Astrocyte of the spinal cord (primary cell): ENCODE results near the gene GDF10.

Experiments used
- DNase-seq: peaks from one replicate; pipeline ENCODE4 v3.0.0; 2011; ENCODE audit warnings: low read depth, low spot score
- H3K4me3 ChIP-seq: 2 replicates; pipeline ENCODE4 v1.5.1; 2011; ENCODE audit warnings: low read depth, mild to moderate bottlenecking, low read length, moderate library complexity
- CTCF ChIP-seq: IDR thresholded peaks from 2 replicates; pipeline ENCODE4 v1.5.1; 2012; ENCODE audit warnings: low read depth, mild to moderate bottlenecking, low read length, inconsistent platforms
- in situ Hi-C: cut with HindIII; loops from 2 replicates; pipeline ENCODE4 v1.10.0; 2017; ENCODE audit warnings: low sequenced_read_pairs

GDF10 gene

GRCh38 chr10:47331954-47332353 is 32.0 kb downstream of the GDF10 start:
- TF ChIP-seq CTCF: no peak
- H3K4me3 ChIP-seq: no peak overlapping the region
- DNase-seq: no peak
- in situ Hi-C loops: no loop called here

GRCh38 chr10:47332371-47332770 is 32.4 kb downstream of the GDF10 start:
- DNase-seq: no peak
- in situ Hi-C loops: no loop called here
- no peak overlapping the region for H3K4me3 ChIP-seq

GRCh38 chr10:47332946-47333345 is 32.9 kb downstream of the GDF10 start:
- no peak for TF ChIP-seq CTCF
- DNase-seq: no peak
- H3K4me3 ChIP-seq: no peak overlapping the region
- in situ Hi-C loops: no loop called here

More at GRCh38 chr10:47332371-47332770, 32.4 kb downstream of the GDF10 start:
- TF ChIP-seq CTCF: no peak

- H3K4me3 ChIP-seq: no peak overlapping the region
- in situ Hi-C loops: no loop called here
- DNase-seq: no peak
- no peak for TF ChIP-seq CTCF
These were observed 33.5 kb downstream of the GDF10 start for GRCh38 chr10:47333532-47333931.

GRCh38 chr10:47334466-47335295 is 34.7 kb downstream of the GDF10 start:
- in situ Hi-C loops: no loop called here
- no peak for TF ChIP-seq CTCF
- no peak for DNase-seq
- H3K4me3 ChIP-seq: no peak overlapping the region

- in situ Hi-C loops: no loop called here
- no peak overlapping the region for H3K4me3 ChIP-seq
- no peak for DNase-seq
- TF ChIP-seq CTCF: no peak
These were observed 35.9 kb downstream of the GDF10 start for GRCh38 chr10:47335906-47336305.
